Cardiac muscle cell (in vitro differentiated cells and primary cell): ENCODE measurements around the gene OGFOD2. TPM values are rescaled to one million over a fixed set of nuclear protein-coding genes. Genes with fewer than 3 reads are reported as not detected.

Experiments used
- DNase-seq, 2 donors: peaks; one replicate each; pipeline versions ENCODE4 v3.0.0 to v3.0.0-alpha.2; 2010 to 2017; ENCODE audit warnings: low read depth in 1 of 2, low spot score in 1 of 2
- H3K27ac ChIP-seq: fragments of 200-600 bp; sonication (generic); 2 replicates; pipeline ENCODE4 v1.5.1; 2016
- H3K27me3 ChIP-seq: fragments of 200-600 bp; sonication (generic); 2 replicates; pipeline ENCODE4 v1.6.0; 2016; ENCODE audit warnings: control low read depth
- H3K36me3 ChIP-seq: fragments of 200-600 bp; sonication (generic); 2 replicates; pipeline ENCODE4 v1.5.1; 2016; ENCODE audit warnings: control low read depth
- H3K4me1 ChIP-seq: fragments of 200-600 bp; sonication (generic); 2 replicates; pipeline ENCODE4 v1.8.1; 2017; ENCODE audit warnings: low read depth, mild to moderate bottlenecking, mixed run types
- H3K4me3 ChIP-seq: fragments of 200-600 bp; sonication (generic); 2 replicates; pipeline ENCODE4 v1.5.1; 2016; ENCODE audit warnings: mild to moderate bottlenecking
- H3K9me3 ChIP-seq: fragments of 200-600 bp; sonication (generic); 2 replicates; pipeline ENCODE4 v1.5.1; 2017; ENCODE audit warnings: low read depth, mild to moderate bottlenecking, control low read depth
- polyA plus RNA-seq: library from polyadenylated mRNA; unstranded; fragments of >200 nt; fragmentation: Nextera tagmentation; extraction: Ambion mirVana; gene quantifications from 2 replicates; pipeline ENCODE4 v1.2.1, GENCODE V29; 2016
- total RNA-seq: library from RNA; depleted of rRNA; stranded (reverse); fragments of >200 nt; gene quantifications from 2 replicates; pipeline ENCODE4 v1.2.3, GENCODE V29; 2016
- TF ChIP-seq, protein P1 (sequence below): IDR thresholded peaks from 2 replicates; pipeline ENCODE4 v1.5.1; 2012; ENCODE audit warnings: low read depth, mild to moderate bottlenecking, low read length

Gene OGFOD2
- total and polyA plus RNA-seq, 2 experiments from 2014 or later: 41.8 to 44.4 TPM

DNA sequence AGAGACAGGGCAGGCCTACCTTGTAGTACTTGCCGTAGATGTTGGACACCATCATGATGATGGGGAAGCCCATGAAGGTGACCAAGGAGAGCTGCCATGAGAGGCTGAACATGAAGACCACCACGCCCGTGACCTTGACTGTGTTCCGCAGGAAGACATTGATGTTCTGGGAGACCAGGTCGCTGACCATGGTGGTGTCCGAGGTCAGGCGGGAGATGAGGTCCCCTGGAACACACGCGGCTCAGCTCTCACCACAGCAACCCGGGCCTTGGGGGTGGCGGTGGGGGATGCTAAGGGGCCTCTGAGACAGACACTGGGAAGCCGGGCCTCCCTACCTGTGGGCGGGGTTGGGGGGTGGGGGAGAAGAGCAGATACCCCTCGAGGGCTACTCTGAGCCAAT lies 26.4 kb upstream of the OGFOD2 start:
- no peak for DNase-seq

DNA sequence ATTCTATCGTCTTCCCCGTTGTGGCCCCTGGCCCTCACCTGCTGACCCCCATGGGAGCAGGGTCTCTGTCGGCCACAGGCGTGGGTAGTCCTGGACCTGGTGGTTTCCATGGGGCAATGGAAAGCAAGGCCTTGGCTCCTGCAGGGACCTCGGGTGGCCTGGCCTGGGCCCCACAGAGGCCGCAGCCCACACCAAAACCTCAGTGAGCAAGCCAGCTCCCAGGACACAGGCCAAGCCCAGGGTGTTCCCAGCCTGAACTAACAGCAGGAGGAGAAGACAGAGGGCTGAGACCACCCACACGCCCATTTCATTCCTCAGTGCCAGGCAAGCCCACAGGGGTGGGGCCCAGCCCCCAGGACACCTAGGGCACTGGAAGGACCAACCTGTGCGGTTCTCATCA lies 25.6 kb upstream of the OGFOD2 start:
- no peaks in the 10 kb centered on the region for H3K4me1 ChIP-seq
- TF ChIP-seq, protein P1, sequence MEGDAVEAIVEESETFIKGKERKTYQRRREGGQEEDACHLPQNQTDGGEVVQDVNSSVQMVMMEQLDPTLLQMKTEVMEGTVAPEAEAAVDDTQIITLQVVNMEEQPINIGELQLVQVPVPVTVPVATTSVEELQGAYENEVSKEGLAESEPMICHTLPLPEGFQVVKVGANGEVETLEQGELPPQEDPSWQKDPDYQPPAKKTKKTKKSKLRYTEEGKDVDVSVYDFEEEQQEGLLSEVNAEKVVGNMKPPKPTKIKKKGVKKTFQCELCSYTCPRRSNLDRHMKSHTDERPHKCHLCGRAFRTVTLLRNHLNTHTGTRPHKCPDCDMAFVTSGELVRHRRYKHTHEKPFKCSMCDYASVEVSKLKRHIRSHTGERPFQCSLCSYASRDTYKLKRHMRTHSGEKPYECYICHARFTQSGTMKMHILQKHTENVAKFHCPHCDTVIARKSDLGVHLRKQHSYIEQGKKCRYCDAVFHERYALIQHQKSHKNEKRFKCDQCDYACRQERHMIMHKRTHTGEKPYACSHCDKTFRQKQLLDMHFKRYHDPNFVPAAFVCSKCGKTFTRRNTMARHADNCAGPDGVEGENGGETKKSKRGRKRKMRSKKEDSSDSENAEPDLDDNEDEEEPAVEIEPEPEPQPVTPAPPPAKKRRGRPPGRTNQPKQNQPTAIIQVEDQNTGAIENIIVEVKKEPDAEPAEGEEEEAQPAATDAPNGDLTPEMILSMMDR: no peak
- no peak overlapping the region for H3K4me3 ChIP-seq
- no peaks in the 10 kb centered on the region for H3K27me3 ChIP-seq
- no peak for DNase-seq
- no peaks in the 10 kb centered on the region for H3K9me3 ChIP-seq
- H3K36me3 ChIP-seq: no peaks in the 10 kb centered on the region
- no peak overlapping the region for H3K27ac ChIP-seq

More for the DNA sequence above, 26.4 kb upstream of the OGFOD2 start:
- H3K27ac ChIP-seq: no peak overlapping the region
- TF ChIP-seq, protein P1: no peak
- H3K9me3 ChIP-seq: no peaks in the 10 kb centered on the region
- H3K4me1 ChIP-seq: no peaks in the 10 kb centered on the region
- no peaks in the 10 kb centered on the region for H3K27me3 ChIP-seq
- no peaks in the 10 kb centered on the region for H3K36me3 ChIP-seq
- no peak overlapping the region for H3K4me3 ChIP-seq

DNA sequence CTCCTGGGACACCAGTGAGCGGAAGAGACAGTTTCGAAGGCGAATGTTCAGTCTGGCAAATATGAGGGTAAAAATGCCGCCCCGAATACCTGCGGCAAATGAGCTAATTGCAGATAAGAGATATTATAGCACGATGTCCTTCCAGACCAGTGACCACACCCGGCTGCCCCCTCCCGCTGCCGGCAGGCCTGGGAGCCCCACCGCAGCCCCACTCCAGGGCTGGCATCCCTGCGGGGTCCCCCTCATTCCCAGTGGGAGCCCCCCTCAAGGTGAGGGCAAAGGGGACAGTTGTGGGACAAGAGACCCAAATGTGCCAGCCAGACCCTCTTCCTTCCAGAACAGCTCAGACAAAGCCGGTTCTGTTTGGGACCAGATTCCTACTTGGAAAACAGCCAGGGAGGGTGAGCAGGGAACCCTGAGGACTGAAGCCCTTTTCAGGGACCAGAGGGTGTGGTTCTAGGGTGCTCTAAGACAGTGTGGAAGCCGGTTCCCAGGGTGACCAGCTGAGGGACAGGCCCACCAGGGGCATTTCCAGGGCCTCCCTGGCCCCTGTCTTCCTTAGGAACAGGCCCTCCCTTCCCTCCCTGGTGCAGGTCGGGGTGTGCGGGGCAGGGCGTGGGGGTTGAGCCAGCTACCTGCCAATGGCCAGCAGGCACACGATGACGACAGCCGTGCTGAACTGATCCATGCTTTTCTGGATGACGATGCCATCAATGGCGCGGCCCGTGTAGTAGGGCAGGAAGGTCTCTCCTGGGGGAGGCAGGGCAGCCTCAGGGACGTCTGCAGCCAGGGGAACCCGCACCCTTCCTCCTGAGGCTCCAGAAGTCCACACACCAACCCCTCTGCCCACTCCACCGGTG lies 25.0 kb upstream of the OGFOD2 start:
- TF ChIP-seq, protein P1: no peak
- no peak overlapping the region for H3K4me3 ChIP-seq
- H3K27ac ChIP-seq: no peak overlapping the region
- no peaks in the 10 kb centered on the region for H3K36me3 ChIP-seq
- no peaks in the 10 kb centered on the region for H3K9me3 ChIP-seq
- no peaks in the 10 kb centered on the region for H3K4me1 ChIP-seq
- DNase-seq: no peak
- no peaks in the 10 kb centered on the region for H3K27me3 ChIP-seq

DNA sequence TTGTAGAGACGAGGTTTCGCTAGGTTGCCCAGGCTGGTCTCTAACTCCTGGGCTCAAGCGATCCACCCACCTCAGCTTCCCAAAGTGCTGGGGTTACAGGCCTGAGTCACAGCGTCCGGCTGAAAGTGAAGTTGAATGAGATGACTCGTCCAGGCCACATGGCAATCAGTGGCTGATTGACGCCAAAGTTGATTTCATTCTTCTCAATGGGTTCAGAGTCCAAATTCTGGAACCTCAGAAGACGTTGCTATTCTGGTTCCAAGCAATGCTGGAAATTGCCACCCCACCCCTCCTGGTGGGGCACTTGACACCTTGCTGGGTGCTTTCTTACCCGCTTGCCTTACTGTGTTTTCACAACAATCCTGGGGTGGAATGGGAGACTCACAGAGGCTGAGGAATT lies 23.6 kb upstream of the OGFOD2 start:
- Histone ChIP-seq H3K36me3 (no peaks in the 10 kb centered on the region), H3K27me3 (no peaks in the 10 kb centered on the region), H3K4me1 (no peaks in the 10 kb centered on the region), H3K4me3 (no peak overlapping the region), H3K9me3 (no peaks in the 10 kb centered on the region), H3K27ac (no peak overlapping the region)
- TF ChIP-seq, protein P1: no peak
- DNase-seq: no peak

DNA sequence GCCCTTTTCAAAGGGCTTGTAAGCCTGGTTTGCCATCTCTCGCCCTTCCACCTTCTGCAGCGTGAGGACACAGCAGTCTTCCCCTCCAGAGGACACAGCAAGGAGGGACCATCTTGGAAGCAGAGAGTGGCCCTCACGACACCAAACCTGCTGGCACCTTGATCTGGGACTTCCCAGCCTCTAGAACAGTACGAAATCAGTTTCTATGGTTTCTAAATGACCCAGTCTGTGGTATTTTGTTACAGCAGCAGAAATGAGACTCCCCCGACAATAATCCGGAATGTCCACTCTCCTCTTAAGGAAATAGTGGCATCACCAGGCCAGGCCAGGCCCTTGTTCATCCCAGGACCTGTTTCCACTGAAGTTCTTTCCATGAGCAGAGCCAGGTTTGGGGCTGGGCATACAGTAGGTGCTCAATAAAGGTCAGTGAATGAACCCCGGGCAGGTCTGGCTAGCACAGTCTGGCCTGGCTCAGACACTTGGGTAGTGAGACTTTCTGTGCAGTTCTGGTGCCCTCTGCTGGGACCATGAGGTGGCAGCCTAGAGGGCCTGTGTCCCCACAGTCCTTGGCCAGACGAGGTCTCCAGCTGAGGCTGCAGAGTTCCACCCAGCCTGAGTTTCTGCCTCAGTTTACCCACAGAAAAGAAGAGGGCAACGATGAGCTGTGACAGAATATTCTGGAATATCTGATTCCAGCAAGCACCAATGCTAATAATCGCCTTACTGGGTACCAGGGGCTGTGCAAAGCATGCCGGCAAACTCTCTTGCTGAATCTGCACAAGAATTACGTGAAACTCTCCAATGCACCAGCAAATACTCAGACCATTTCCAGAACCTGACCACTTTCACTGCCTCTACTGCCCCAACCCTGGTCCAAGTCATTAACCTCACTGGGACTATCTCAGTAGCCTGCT lies 22.8 kb upstream of the OGFOD2 start:
- no peaks in the 10 kb centered on the region for H3K4me1 ChIP-seq
- H3K27me3 ChIP-seq: no peaks in the 10 kb centered on the region
- H3K9me3 ChIP-seq: no peaks in the 10 kb centered on the region
- DNase-seq: peak; percentile 77 to 80
- no peak overlapping the region for H3K4me3 ChIP-seq
- no peak overlapping the region for H3K27ac ChIP-seq
- H3K36me3 ChIP-seq: no peaks in the 10 kb centered on the region
- TF ChIP-seq, protein P1: peak; percentile 90
